Panc1 (cell line): ENCODE results near the gene PPIL6.

Experiments used
- CTCF ChIP-seq: fragments of 450-650 bp; IDR thresholded peaks from 2 replicates; pipeline ENCODE4 v1.5.1; 2017; ENCODE audit warnings: mild to moderate bottlenecking
- POLR2AphosphoS5 ChIP-seq: IDR thresholded peaks from 2 replicates; pipeline ENCODE4 v1.6.1; 2012; ENCODE audit warnings: mild to moderate bottlenecking, low read depth, low read length, moderate library complexity
- REST ChIP-seq, 2 experiments: IDR thresholded peaks; 2 replicates each; pipeline ENCODE4 v1.6.1; 2011 to 2012; ENCODE audit warnings: low read depth in 2 of 2, control low read depth in 1 of 2, low read length in 1 of 2, mild to moderate bottlenecking in 1 of 2, moderate library complexity in 1 of 2; ENCODE audit not compliant: insufficient read depth in 1 of 2
- SIN3A ChIP-seq: IDR thresholded peaks from 2 replicates; pipeline ENCODE4 v1.6.1; 2012; ENCODE audit warnings: low read depth, mild to moderate bottlenecking, low read length, moderate library complexity, borderline replicate concordance; ENCODE audit not compliant: insufficient read depth
- TCF7L2 ChIP-seq: IDR thresholded peaks from 2 replicates; pipeline ENCODE4 v1.6.1; 2011; ENCODE audit warnings: mild to moderate bottlenecking, low read depth, low read length, inconsistent platforms

DNA sequence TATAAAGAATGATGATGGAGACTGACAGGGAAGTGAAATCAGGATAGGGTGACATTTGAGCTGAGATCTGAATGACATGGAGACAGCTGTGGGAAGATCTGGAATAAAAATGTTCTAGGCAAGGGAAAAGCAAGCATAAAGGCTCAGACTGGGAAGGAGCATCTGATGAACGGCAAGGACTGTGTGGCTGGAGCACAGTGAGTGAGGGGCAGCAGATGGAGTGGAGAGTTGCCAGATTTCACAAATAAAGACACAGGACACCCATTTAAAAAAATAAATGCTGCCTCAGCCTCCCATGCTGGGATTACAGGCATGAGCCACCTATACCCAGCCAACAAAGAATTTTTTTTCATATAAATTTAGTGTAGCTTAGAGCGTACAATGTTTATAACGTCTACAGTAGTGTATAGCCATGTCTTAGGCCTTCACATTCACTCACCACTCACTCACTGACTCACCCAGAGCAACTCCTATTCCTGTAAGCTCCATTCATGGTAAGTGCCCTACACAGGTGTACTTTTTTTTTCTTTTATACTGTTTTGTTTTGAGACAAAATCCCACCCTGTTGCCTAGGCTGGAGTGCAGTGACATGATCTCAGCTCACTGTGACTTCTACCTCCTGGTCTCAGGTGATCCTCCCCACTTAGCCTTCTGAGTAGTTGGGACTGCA lies 45.0 kb upstream of the PPIL6 start:
- no peak for TF ChIP-seq CTCF
- no peak for TF ChIP-seq POLR2AphosphoS5
- TF ChIP-seq TCF7L2 = no peak
- TF ChIP-seq SIN3A = no peak
- TF ChIP-seq REST (IDR thresholded peaks at IDR 0.05; ENCODE audit: insufficient read depth in 1 of 2, low read depth in 2 of 2, low read length in 1 of 2) = no peak
